Peyer's patch (tissue), 4 donors: ENCODE data around the gene EPB41L4B. TPM values are rescaled to one million over a fixed set of nuclear protein-coding genes. Genes with fewer than 3 reads are reported as not detected.
"Not testable (repeated sequence)": the region's sequence is repeated elsewhere in the genome, so short reads cannot be mapped to it uniquely, and the experiment has no call there.

Experiments
- DNase-seq, 3 donors: peaks; one replicate each; pipeline ENCODE4 v3.0.0-alpha.2; 2017 to 2019
- H3K27ac ChIP-seq, 4 donors: fragments of 200-600 bp; sonication (generic); one replicate each; pipeline ENCODE4 v1.5.1; 2016 to 2019
- H3K27me3 ChIP-seq, 2 donors: fragments of 200-600 bp; sonication (generic); one replicate each; pipeline ENCODE4 v1.5.1; 2019
- H3K36me3 ChIP-seq, 3 donors: fragments of 200-600 bp; sonication (generic); one replicate each; pipeline ENCODE4 v1.5.1; 2016 to 2019
- H3K4me1 ChIP-seq, 4 donors: fragments of 200-600 bp; sonication (generic); one replicate each; pipeline ENCODE4 v1.5.1; 2016 to 2019
- H3K4me3 ChIP-seq, 4 donors: fragments of 200-600 bp; sonication (generic); 1 replicate in 3 of 4; 2 replicates in 1 of 4; pipeline ENCODE4 v1.5.1; 2016 to 2019; ENCODE audit warnings: mild to moderate bottlenecking in 1 of 4
- H3K9me3 ChIP-seq, 4 donors: fragments of 200-600 bp; sonication (generic); one replicate each; pipeline ENCODE4 v1.5.1; 2016 to 2019; ENCODE audit warnings: mild to moderate bottlenecking in 1 of 4
- CTCF ChIP-seq, 6 experiments: fragments of 450-650 bp in 4 of 6; fragments of 200-600 bp in 2 of 6; sonication (generic) in 1 of 6; IDR thresholded peaks; one replicate each; pipeline ENCODE4 v1.5.1; 2017 to 2019; ENCODE audit warnings: antibody characterized with exemption in 6 of 6, mild to moderate bottlenecking in 3 of 6, moderate library complexity in 1 of 6
- POLR2A ChIP-seq, 2 donors: fragments of 450-650 bp; IDR thresholded peaks; one replicate each; pipeline ENCODE4 v1.5.1; 2017; ENCODE audit warnings: antibody characterized with exemption in 2 of 2, mild to moderate bottlenecking in 2 of 2, moderate library complexity in 2 of 2
- total RNA-seq, 4 donors: library from RNA; depleted of rRNA; stranded (reverse); fragments of >200 nt; gene quantifications; one replicate each; pipeline ENCODE4 v1.1.0, GENCODE V29; 2016

EPB41L4B gene
- total RNA-seq, 4 donors from 2014 or later = 20.6 to 135 (median 78.2) TPM

- Histone ChIP-seq H3K4me3 (no peak overlapping the region), H3K27me3 (peaks cover 0 to 4% of the 10 kb centered on the region in 2 donors), H3K9me3 (no peaks in the 10 kb centered on the region), H3K27ac (no peak overlapping the region), H3K4me1 (no peaks in the 10 kb centered on the region), H3K36me3 (no peaks in the 10 kb centered on the region)
- TF ChIP-seq CTCF (IDR thresholded peaks at IDR 0.05) = no peak
- no peak for TF ChIP-seq POLR2A (IDR thresholded peaks at IDR 0.05)
- no peak for DNase-seq
These were observed 95.2 kb downstream of the EPB41L4B start for GRCh38 chr9:109225629-109226028.

- TF ChIP-seq CTCF (IDR thresholded peaks at IDR 0.05) (no peak), POLR2A (IDR thresholded peaks at IDR 0.05) (no peak)
- Histone ChIP-seq H3K4me3 (no peak overlapping the region), H3K27me3 (peaks cover 0 to 4% of the 10 kb centered on the region in 2 donors), H3K27ac (no peak overlapping the region), H3K36me3 (no peaks in the 10 kb centered on the region), H3K9me3 (no peaks in the 10 kb centered on the region), H3K4me1 (no peaks in the 10 kb centered on the region)
- DNase-seq = no peak
These were observed 96.1 kb downstream of the EPB41L4B start for GRCh38 chr9:109224751-109225150.

GRCh38 chr9:109218242-109218641 lies 102.6 kb downstream of the EPB41L4B start:
- H3K36me3 ChIP-seq, H3K4me1 ChIP-seq, H3K27ac ChIP-seq, DNase-seq, H3K27me3 ChIP-seq, H3K9me3 ChIP-seq, H3K4me3 ChIP-seq: not testable (repeated sequence)

- no peak overlapping the region for H3K4me3 ChIP-seq
- no peak for TF ChIP-seq CTCF (IDR thresholded peaks at IDR 0.05)
- TF ChIP-seq POLR2A (IDR thresholded peaks at IDR 0.05) = no peak
- H3K9me3 ChIP-seq = no peaks in the 10 kb centered on the region
- no peak for DNase-seq
- H3K36me3 ChIP-seq = no peaks in the 10 kb centered on the region
- H3K4me1 ChIP-seq = no peaks in the 10 kb centered on the region
- H3K27ac ChIP-seq = no peak overlapping the region
- H3K27me3 ChIP-seq = no peaks in the 10 kb centered on the region
These were observed 106.4 kb downstream of the EPB41L4B start for GRCh38 chr9:109214414-109214813.

- TF ChIP-seq CTCF (IDR thresholded peaks at IDR 0.05) (no peak), POLR2A (IDR thresholded peaks at IDR 0.05) (no peak)
- Histone ChIP-seq H3K36me3 (no peaks in the 10 kb centered on the region), H3K4me3 (no peak overlapping the region), H3K9me3 (no peaks in the 10 kb centered on the region), H3K27me3 (no peaks in the 10 kb centered on the region), H3K27ac (no peak overlapping the region), H3K4me1 (no peaks in the 10 kb centered on the region)
- no peak for DNase-seq
These were observed 107.4 kb downstream of the EPB41L4B start for GRCh38 chr9:109213285-109214121.

GRCh38 chr9:109212768-109213167 lies 108.1 kb downstream of the EPB41L4B start:
- H3K4me1 ChIP-seq = no peaks in the 10 kb centered on the region
- H3K9me3 ChIP-seq = no peaks in the 10 kb centered on the region
- TF ChIP-seq CTCF (IDR thresholded peaks at IDR 0.05) (no peak), POLR2A (IDR thresholded peaks at IDR 0.05) (no peak)
- no peak for DNase-seq
- H3K4me3 ChIP-seq = no peak overlapping the region
- H3K27me3 ChIP-seq = no peaks in the 10 kb centered on the region
- H3K36me3 ChIP-seq = no peaks in the 10 kb centered on the region
- H3K27ac ChIP-seq = no peak overlapping the region
